NCI-H1417 (cell line): ENCODE measurements around the gene ANKMY1.

Source experiments
- DNase-seq, 3 experiments: peaks; one replicate each; lab custom pipeline; 2025; lab: John Stamatoyannopoulos, UW

ANKMY1 gene

DNA sequence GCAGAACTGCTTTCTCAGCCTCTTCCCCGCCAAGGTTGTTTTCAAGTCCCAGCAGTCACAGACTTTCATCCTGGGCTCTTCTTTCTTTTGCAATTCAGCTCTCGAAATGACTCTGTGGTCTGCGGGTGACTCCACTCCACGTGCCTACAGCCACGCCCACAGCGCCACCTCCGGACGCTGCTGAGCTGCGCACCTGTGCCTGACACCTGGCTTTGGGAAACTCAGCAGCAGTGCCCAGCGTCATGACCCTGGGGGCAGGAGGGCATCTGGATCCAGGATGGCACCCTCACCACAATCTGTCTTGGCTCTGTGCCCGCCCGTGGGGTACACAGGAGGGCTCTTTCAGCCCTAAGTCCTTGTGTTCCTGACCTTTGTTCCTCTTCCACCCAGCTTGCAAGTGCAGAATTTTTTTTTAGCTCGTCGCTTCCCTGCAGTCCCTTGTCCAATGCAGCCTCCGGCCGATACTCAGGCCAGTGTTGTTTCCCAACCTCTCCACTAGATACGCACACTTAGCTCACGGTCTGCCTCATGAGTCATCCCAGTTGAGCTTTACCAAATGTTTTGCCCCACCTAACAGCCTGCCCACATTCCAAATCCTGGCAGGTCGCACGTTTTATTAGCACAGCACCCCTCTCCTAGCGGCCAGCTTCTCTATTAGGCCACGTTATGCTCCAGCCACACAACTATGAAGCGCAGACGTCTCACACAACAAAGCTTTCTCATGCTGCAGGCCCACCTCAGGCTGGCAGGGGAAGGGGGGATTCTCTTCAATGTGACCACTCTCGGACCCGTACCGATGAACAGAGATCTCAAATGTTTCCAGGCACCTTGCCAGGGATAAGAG, 22.2 kb upstream of the ANKMY1 start:
- peak in 1 of 3 experiments; percentile 12 for DNase-seq

- DNase-seq = no peak
Observed at GRCh38 chr2:240579071-240579762, 21.4 kb upstream of the ANKMY1 start.

GRCh38 chr2:240578488-240578887, 20.7 kb upstream of the ANKMY1 start:
- DNase-seq = no peak

DNA sequence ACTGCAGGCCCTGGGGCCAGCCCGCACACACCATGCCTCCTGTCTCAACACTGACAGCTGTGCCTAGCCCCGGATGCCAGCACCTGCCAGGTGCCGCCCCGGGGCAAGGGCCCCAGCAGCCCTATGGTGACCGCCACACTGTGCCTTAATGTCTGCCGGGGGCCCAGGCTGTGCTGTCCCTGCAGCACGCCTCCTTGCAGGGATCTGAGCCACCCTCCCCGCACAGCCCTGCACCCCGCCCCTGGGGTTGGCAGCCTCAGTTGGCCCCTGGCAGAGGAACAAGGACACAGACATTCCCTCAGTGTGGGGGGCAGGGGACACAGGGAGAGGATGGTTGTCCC, 20.3 kb upstream of the ANKMY1 start:
- DNase-seq = no peak

GRCh38 chr2:240577281-240578109, 19.7 kb upstream of the ANKMY1 start:
- DNase-seq = no peak

- no peak for DNase-seq
Observed at GRCh38 chr2:240576436-240577205, 18.8 kb upstream of the ANKMY1 start.

DNA sequence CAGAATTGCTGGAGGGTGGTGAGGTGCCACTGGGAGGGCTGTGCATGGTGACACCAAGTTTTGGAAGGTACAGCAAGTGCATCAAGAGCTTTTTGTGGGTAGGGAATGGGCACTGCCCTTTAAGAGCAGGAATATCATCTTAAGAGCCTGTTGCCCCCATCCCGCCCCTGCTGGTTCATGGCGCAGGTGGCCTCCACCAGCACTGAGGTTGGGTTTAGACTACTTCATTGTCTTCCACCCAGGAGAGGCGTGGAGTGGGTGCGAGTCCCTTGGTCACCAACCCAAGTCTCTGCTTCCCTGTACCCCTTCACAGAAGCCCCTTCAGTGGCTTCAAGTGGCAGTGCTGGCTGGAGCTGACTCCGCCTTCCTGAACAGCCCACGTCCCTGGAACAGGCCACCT, 18.2 kb upstream of the ANKMY1 start:
- no peak for DNase-seq

- DNase-seq = no peak
Observed at GRCh38 chr2:240575101-240575965, 17.5 kb upstream of the ANKMY1 start.

DNA sequence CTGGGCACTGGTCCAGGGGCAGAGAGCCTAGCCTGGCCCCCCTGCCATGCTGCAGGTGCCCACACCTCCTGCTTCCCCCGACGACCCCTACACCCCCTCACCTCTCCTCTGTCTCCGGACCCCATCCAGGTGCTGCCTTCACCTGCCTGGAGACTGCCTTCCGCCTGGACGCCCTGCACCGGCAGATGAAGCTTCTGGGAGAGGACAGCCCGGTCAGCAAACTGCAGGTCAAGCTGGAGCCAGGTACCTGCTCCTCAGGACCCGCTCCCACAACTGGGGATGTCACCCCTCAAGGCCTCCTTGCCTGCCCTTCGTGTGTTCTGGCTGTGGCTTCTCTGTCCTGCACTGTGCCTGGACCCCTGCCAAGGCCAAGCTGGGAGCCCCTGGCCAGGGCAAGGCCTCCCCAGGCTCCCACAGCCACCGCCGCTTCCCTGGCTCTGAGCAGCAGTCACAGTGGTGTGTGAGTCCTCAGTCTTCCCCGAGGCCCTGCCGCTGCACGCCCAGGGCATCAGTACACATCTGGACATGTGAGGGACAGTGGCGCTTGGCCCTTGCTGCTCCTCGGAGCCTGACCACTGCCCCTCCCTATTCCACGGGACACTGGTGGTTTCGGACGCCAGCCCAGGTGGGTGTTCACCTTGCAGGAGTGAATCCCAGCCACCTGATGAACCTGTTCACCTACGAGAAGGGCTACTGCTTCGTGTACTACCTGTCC, 16.8 kb upstream of the ANKMY1 start:
- DNase-seq = no peak

GRCh38 chr2:240573516-240574385, 16.0 kb upstream of the ANKMY1 start:
- DNase-seq = no peak

GRCh38 chr2:240573071-240573515, 15.3 kb upstream of the ANKMY1 start:
- DNase-seq = no peak

DNA sequence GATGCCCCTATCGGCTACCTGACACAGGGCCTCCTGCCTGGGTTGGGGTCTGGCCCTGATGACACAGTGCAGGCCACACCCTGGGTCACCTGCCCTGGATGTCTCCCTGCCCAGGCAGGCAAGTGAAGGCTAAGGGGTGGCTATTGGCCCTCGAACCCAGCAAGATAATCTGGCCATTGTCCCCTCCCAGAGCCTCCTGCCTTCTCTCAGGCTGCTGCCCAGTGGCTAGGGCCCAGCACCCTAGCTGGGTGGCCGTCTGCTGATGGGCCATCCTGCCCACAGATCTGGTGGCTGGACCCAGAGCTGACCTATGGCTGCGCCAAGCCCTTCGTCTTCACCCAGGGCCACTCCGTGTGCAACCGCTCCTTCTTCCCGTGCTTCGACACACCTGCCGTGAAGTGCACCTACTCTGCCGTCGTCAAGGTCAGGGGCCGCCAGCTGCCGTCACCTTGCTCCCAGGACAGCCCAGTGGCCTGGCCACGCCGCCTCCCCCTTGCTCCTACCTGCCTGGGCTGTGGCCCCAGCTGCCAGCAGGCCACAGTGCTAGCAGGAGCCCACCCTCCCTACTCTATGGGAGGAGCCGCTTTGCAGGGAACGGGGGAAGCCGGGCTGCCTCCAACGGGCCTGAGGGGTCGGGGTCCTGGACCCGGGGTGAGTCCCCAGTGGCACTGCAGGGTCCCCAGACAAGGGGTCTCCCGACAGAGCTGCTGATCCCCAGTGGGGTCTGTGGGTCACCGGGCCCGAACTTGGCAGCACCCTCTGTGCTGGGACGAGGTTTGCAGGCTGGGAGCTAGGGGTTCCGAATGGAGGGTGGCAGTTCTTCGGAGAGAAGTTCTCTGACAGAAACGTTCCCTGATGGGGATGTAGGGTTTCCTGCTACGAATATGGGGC, 14.6 kb upstream of the ANKMY1 start:
- DNase-seq = no peak

GRCh38 chr2:240571314-240571973, 13.7 kb upstream of the ANKMY1 start:
- no peak for DNase-seq

GRCh38 chr2:240570531-240571313, 12.9 kb upstream of the ANKMY1 start:
- no peak for DNase-seq

DNA sequence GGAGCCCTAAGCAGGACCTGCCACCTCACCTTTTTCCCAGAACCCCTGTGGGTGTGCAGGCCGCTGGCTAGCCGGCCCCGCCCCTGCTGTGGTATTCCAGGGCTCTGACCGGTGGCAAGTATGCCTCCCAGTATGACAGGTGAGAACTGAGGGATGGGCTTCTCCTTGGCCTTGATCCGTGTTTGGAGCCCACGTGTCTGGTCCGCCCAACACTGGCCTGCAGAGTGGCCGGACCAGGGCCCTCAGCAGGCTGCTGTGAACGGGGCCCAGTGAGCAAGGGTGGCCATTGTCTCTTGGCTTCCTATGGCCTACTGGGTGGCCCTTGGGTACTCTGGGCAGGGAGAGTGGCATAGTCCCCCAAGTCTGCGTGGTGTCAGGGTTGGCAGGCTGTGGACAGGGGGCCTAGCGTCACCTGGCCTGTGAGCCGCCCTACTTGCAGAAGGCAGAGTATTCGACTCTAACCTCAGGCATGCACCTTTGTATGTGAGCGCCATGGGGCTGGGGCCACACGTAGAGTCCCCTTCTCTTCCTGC, 12.3 kb upstream of the ANKMY1 start:
- no peak for DNase-seq

GRCh38 chr2:240569523-240569997, 11.8 kb upstream of the ANKMY1 start:
- no peak for DNase-seq
